Thoracic aorta (tissue), 2 donors: ENCODE data around the gene BTD. TPM values are rescaled to one million over a fixed set of nuclear protein-coding genes. Genes with fewer than 3 reads are reported as not detected.
"Not testable (repeated sequence)": the region's sequence is repeated elsewhere in the genome, so short reads cannot be mapped to it uniquely, and the experiment has no call there.

Source experiments
- ATAC-seq: fragments of 150-250 bp; one replicate; pipeline ENCODE4 v1.8.0; 2017; ENCODE audit warnings: low read depth; ENCODE audit not compliant: insufficient number of reproducible peaks, low FRiP score
- DNase-seq: peaks from one replicate; pipeline ENCODE4 v3.0.0-alpha.2; 2020; ENCODE audit warnings: low spot score
- H3K27ac ChIP-seq, 2 donors: fragments of 200-600 bp; sonication (generic); 1 replicate in 1 of 2; 2 replicates in 1 of 2; pipeline ENCODE4 v1.5.1; 2016; ENCODE audit warnings: mild to moderate bottlenecking in 2 of 2, moderate library complexity in 2 of 2
- H3K27me3 ChIP-seq: fragments of 200-600 bp; sonication (generic); replicated peaks from 2 replicates; pipeline ENCODE4 v1.6.0; 2016; ENCODE audit warnings: mild to moderate bottlenecking; ENCODE audit not compliant: insufficient read depth
- H3K36me3 ChIP-seq: fragments of 200-600 bp; sonication (generic); one replicate; pipeline ENCODE4 v1.5.1; 2016
- H3K4me1 ChIP-seq, 2 donors: fragments of 200-600 bp; sonication (generic); 1 replicate in 1 of 2; 2 replicates in 1 of 2; pipeline versions ENCODE4 v1.5.1 to v1.6.0; 2016; ENCODE audit warnings: low read depth in 2 of 2, mild to moderate bottlenecking in 1 of 2; ENCODE audit not compliant: control insufficient read depth in 1 of 2
- H3K4me3 ChIP-seq: fragments of 200-600 bp; sonication (generic); 2 replicates; pipeline ENCODE4 v1.5.1; 2016; ENCODE audit warnings: mild to moderate bottlenecking
- H3K9me3 ChIP-seq: fragments of 200-600 bp; sonication (generic); 2 replicates; pipeline ENCODE4 v1.5.1; 2016
- total RNA-seq, 2 donors: library from RNA; depleted of rRNA; stranded (reverse); fragments of >200 nt; gene quantifications; one replicate each; pipeline versions ENCODE4 v1.1.0 to v1.2.3, GENCODE V29; 2016
- TF ChIP-seq, protein P1 (sequence below): fragments of 200-600 bp; sonication (generic); IDR thresholded peaks from one replicate; pipeline ENCODE4 v1.5.1; 2019; ENCODE audit warnings: antibody characterized with exemption

BTD gene
- total RNA-seq, 2 donors from 2014 or later: 19.4 to 23.3 TPM

DNA sequence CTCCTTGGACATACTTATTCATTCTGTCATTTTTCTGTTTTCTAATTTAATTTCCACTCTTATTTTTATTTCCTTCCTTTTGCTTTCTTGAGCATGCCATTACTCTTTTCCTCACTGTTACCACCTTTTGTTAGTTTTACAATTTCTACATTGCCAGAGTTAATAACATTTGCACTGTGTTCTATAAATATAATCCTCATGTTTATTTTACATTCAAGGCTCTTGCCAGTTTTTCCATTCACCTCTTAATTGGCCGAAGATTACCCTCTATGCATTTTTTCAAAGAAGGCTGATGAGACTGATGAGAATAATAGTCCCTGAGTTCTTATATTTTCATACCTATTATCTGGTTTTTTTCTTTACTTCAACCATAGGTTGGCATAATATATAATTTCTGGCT, 10.5 kb downstream of the BTD start:
- DNase-seq (no peak), ATAC-seq (no peak)
- no peak overlapping the region for H3K4me3 ChIP-seq
- peaks cover 0 to 15% of the 10 kb centered on the region in 2 donors for H3K4me1 ChIP-seq
- H3K27ac ChIP-seq: no peak overlapping the region
- H3K36me3 ChIP-seq: no peaks in the 10 kb centered on the region
- TF ChIP-seq, protein P1, sequence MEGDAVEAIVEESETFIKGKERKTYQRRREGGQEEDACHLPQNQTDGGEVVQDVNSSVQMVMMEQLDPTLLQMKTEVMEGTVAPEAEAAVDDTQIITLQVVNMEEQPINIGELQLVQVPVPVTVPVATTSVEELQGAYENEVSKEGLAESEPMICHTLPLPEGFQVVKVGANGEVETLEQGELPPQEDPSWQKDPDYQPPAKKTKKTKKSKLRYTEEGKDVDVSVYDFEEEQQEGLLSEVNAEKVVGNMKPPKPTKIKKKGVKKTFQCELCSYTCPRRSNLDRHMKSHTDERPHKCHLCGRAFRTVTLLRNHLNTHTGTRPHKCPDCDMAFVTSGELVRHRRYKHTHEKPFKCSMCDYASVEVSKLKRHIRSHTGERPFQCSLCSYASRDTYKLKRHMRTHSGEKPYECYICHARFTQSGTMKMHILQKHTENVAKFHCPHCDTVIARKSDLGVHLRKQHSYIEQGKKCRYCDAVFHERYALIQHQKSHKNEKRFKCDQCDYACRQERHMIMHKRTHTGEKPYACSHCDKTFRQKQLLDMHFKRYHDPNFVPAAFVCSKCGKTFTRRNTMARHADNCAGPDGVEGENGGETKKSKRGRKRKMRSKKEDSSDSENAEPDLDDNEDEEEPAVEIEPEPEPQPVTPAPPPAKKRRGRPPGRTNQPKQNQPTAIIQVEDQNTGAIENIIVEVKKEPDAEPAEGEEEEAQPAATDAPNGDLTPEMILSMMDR: no peak
- H3K27me3 ChIP-seq: no peaks in the 10 kb centered on the region
- H3K9me3 ChIP-seq: no peaks in the 10 kb centered on the region

DNA sequence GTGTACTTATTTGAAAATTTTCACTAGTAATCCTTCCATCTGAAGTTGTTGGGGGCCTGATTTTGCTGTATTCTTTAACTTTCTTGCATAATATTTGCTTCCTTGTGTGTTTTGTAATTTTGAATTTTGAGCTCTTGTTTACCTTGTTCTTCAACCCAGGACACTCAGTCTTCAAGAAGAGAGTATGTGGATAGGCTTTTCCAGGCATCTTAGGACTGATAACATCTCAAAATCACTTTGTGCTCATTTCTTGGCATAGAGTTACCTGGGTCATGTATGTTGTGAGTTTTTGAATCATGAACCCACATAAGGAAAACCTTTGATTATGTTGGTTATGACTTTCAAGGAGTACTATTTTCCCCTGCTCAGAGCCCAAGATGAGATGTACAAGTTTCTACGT, 13.4 kb downstream of the BTD start:
- Histone ChIP-seq H3K4me1 (peaks cover 0 to 15% of the 10 kb centered on the region in 2 donors), H3K27me3 (no peaks in the 10 kb centered on the region), H3K36me3 (no peaks in the 10 kb centered on the region), H3K9me3 (peaks cover 5% of the 10 kb centered on the region), H3K27ac (no peak overlapping the region), H3K4me3 (no peak overlapping the region)
- no peak for ATAC-seq
- TF ChIP-seq, protein P1: no peak
- no peak for DNase-seq

GRCh38 chr3:15616053-15616452, 14.5 kb downstream of the BTD start:
- DNase-seq (no peak), ATAC-seq (no peak)
- Histone ChIP-seq H3K36me3 (no peaks in the 10 kb centered on the region), H3K27me3 (no peaks in the 10 kb centered on the region), H3K27ac (no peak overlapping the region), H3K4me3 (no peak overlapping the region), H3K4me1 (peaks cover 0 to 13% of the 10 kb centered on the region in 2 donors), H3K9me3 (peaks cover 12% of the 10 kb centered on the region)
- TF ChIP-seq, protein P1: no peak

- H3K36me3 ChIP-seq, H3K4me3 ChIP-seq, H3K27ac ChIP-seq, DNase-seq, ATAC-seq, H3K4me1 ChIP-seq, H3K27me3 ChIP-seq: not testable (repeated sequence)
- peaks cover 12% of the 10 kb centered on the region for H3K9me3 ChIP-seq
Measured at GRCh38 chr3:15619659-15620464, 18.3 kb downstream of the BTD start.

- no peaks in the 10 kb centered on the region for H3K4me1 ChIP-seq
- no peaks in the 10 kb centered on the region for H3K27me3 ChIP-seq
- DNase-seq: no peak
- no peaks in the 10 kb centered on the region for H3K36me3 ChIP-seq
- H3K27ac ChIP-seq: no peak overlapping the region
- TF ChIP-seq, protein P1: no peak
- no peak for ATAC-seq
- peaks cover 12% of the 10 kb centered on the region for H3K9me3 ChIP-seq
- H3K4me3 ChIP-seq: no peak overlapping the region
Measured at GRCh38 chr3:15623535-15624440, 22.2 kb downstream of the BTD start.
